H1 (cell line): ENCODE measurements around the gene RELL2.

Source experiments
- EZH2 ChIP-seq: fragments of 200-600 bp; sonication (generic); IDR thresholded peaks from 2 replicates; pipeline ENCODE4 v1.7.1; 2012; ENCODE audit warnings: low read depth, mild to moderate bottlenecking, moderate library complexity, low read length, inconsistent platforms; ENCODE audit not compliant: severe bottlenecking
- SIN3A ChIP-seq, 2 experiments: IDR thresholded peaks in 1 of 2; conservative IDR thresholded peaks in 1 of 2; 2 replicates each; pipeline ENCODE4 v1.6.1; 2011 to 2012; ENCODE audit warnings: low read length in 2 of 2, improper control_type of control experiment in 1 of 2, low read depth in 1 of 2, mild to moderate bottlenecking in 1 of 2
- SP2 ChIP-seq: IDR thresholded peaks from 2 replicates; pipeline ENCODE4 v1.6.1; 2012; ENCODE audit warnings: mild to moderate bottlenecking, low read length, inconsistent platforms
- YY1 ChIP-seq: IDR thresholded peaks from 2 replicates; pipeline ENCODE4 v1.6.1; 2011; ENCODE audit warnings: low read depth, mild to moderate bottlenecking, low read length
- TF ChIP-seq, protein P1 (sequence below), 3 experiments: IDR thresholded peaks; 1 replicate in 2 of 3; 2 replicates in 1 of 3; pipeline versions ENCODE4 v1.5.1 to v1.6.1; 2011; ENCODE audit warnings: low read length in 3 of 3, mild to moderate bottlenecking in 3 of 3, inconsistent platforms in 2 of 3, low read depth in 1 of 3, moderate library complexity in 1 of 3; ENCODE audit not compliant: insufficient read depth in 1 of 3; ENCODE audit errors: control extremely low read depth in 1 of 3

DNA sequence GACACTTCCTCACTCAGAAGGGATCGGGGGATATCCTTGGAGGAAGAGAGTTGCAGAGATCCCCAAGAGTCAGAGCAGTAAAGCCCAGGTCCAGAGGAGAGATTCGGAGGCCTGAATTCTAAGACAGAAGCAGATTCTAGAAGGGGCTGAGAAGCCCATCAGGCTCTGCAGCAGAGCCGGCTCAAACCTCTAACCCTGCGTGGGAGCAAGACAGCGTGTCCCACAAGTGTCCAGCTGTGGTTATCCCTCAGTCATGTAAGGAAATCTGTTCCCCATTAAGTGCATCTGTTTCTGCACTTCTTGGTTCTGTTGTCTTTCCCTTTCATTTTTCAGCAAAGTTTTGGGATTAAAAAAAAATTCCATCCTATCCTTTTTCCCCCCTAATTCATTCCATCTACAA is 13.2 kb upstream of the RELL2 start:
- no peak for TF ChIP-seq SP2
- TF ChIP-seq, protein P1, sequence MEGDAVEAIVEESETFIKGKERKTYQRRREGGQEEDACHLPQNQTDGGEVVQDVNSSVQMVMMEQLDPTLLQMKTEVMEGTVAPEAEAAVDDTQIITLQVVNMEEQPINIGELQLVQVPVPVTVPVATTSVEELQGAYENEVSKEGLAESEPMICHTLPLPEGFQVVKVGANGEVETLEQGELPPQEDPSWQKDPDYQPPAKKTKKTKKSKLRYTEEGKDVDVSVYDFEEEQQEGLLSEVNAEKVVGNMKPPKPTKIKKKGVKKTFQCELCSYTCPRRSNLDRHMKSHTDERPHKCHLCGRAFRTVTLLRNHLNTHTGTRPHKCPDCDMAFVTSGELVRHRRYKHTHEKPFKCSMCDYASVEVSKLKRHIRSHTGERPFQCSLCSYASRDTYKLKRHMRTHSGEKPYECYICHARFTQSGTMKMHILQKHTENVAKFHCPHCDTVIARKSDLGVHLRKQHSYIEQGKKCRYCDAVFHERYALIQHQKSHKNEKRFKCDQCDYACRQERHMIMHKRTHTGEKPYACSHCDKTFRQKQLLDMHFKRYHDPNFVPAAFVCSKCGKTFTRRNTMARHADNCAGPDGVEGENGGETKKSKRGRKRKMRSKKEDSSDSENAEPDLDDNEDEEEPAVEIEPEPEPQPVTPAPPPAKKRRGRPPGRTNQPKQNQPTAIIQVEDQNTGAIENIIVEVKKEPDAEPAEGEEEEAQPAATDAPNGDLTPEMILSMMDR (IDR thresholded peaks at IDR 0.05; ENCODE audit: control extremely low read depth in 1 of 3, insufficient read depth in 1 of 3, low read depth in 1 of 3, low read length in 3 of 3): no peak
- no peak for TF ChIP-seq EZH2
- no peak for TF ChIP-seq YY1
- TF ChIP-seq SIN3A (conservative IDR thresholded peaks at IDR 0.05 in 1 of 2, IDR thresholded peaks at IDR 0.05 in 1 of 2; ENCODE audit: low read depth in 1 of 2, low read length in 2 of 2): no peak
